GM13976 (cell line): Measurements from ENCODE around the gene PIP5K1B.

ENCODE experiments used
- DNase-seq: peaks from one replicate; pipeline ENCODE4 v3.0.0; 2012; ENCODE audit warnings: low spot score
- in situ Hi-C: fragments of 300-500 bp; cut with MboI; formaldehyde crosslinking; loops from one replicate; pipeline ENCODE4 v1.12.0; 2022; ENCODE audit warnings: low sequenced_read_pairs, mixed read lengths, inconsistent platforms; ENCODE audit not compliant: unreplicated experiment
- TF ChIP-seq, protein P1 (sequence below): IDR thresholded peaks from 2 replicates; pipeline ENCODE4 v1.5.1; 2012; ENCODE audit warnings: borderline replicate concordance, mild to moderate bottlenecking; ENCODE audit not compliant: insufficient read depth; ENCODE audit errors: extremely low read depth, missing control alignments, control extremely low read depth

PIP5K1B gene

DNA sequence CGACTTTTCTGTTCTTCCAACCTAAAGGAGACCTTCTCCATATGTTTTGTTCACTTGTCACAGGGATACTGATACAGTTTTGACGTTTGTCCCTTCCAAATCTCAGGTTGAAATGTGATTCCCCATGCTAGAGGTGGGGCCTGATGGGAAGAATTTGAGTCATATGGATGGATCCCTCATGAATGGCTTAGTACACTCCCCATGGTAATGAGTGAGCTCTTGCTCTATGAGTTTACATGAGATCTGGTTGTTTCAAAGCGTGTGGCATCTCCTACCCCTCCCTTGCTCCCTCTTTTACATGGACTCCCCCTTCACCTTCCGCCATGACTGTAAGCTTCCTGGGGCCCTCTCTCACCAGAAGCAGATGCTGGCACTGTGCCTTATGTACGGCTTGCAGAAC lies 6.9 kb downstream of the PIP5K1B start:
- in situ Hi-C loops = loop anchor here (25.0 kb wide), 1 partner anchor 475 kb away; no protein-coding TSS in a partner anchor
- TF ChIP-seq, protein P1, sequence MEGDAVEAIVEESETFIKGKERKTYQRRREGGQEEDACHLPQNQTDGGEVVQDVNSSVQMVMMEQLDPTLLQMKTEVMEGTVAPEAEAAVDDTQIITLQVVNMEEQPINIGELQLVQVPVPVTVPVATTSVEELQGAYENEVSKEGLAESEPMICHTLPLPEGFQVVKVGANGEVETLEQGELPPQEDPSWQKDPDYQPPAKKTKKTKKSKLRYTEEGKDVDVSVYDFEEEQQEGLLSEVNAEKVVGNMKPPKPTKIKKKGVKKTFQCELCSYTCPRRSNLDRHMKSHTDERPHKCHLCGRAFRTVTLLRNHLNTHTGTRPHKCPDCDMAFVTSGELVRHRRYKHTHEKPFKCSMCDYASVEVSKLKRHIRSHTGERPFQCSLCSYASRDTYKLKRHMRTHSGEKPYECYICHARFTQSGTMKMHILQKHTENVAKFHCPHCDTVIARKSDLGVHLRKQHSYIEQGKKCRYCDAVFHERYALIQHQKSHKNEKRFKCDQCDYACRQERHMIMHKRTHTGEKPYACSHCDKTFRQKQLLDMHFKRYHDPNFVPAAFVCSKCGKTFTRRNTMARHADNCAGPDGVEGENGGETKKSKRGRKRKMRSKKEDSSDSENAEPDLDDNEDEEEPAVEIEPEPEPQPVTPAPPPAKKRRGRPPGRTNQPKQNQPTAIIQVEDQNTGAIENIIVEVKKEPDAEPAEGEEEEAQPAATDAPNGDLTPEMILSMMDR = no peak
- DNase-seq = no peak

DNA sequence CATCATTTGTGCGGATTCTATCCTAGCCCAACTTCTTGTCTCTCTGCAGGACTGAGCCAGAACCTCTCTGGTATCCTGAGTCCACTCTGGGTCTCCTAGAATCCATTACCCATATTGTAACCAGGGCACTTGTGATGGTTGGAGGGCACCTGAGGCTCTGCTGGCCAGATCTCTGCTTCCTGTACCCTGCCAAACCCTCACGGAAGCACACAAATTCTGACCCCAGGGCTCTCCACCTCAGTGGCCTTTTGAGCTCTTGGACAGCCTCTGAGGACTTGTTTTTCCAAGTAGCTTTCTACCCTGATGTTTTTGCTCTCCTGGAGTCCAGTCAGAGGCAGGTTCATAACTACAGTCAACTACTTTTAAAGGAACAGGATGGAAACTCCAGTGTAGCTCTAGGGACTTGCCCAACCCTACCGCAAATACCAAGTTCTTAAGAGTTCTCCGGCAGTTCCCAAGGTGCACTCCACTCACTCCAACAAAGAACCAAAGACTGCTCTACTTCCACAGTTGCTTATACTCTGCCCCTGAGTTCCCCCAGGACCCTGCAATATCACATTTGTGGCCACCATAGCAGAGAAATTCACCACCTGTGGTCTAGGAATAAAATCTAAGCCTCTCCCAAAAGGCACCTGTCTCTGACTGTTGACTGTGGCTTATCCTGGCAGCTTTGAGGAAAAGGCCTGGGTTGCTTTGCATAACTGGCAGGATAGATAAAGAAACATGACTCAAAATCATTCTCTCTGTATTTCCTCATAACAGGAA lies 9.6 kb downstream of the PIP5K1B start:
- TF ChIP-seq, protein P1 = no peak
- DNase-seq = no peak
- in situ Hi-C loops = loop anchor here (25.0 kb wide), 1 partner anchor 473 kb away; no protein-coding TSS in a partner anchor

DNA sequence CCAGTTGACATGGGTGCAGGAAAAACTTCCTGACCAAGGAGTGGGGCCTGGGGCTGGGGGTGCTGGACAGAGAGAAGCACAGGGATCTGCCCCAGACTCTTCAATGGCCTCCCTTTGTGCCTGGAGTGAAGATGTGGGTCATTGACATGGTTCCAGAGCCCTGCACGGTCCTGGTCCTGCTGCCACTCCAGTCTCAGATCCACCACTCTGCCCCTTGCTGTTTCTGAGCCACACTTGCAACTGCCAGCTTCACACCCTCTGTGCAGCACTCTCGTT lies 10.1 kb downstream of the PIP5K1B start:
- DNase-seq = no peak
- TF ChIP-seq, protein P1 = no peak
- in situ Hi-C loops = loop anchor here (25.0 kb wide), 1 partner anchor 472 kb away; no protein-coding TSS in a partner anchor

DNA sequence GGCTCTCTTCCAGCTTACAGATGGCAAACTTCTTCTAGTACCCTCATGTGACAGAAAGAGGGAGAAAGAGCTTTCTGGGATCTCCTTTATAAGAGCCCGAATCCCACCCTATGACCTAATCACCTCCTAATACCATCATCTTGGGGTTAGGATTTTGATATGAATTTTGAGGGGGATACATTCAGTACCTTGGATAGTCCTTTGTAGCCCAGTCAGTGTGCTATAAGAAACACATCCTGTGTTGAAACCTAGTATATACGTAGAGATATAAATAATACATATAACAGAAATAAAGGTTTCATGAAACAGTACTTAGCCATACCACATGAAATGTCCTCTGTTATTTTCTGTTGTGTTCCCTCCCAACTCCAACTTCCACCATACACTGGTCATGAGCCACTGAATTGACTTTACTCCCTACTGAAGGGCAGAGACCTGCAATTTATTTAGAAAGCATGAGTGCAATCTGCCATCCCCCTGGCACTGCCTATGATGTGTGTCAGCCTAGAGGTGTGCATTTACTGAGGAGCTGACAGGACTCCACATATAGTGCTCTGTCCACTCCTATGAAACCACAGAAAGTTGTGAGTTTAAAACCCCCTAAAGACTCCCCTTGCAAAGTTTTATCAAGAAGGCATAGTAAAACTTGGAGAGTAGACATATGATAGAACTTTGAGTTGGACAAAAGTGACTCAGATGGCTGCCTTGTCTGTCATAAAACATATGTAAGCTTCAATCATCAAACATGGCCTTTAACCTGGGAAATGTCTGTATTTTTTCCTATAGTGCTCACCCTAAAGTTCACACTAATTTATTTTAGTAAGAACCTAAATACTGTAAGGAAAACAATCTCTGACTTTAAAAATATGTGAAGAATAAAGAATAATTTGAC lies 12.8 kb downstream of the PIP5K1B start:
- TF ChIP-seq, protein P1 = no peak
- DNase-seq = no peak
- in situ Hi-C loops = loop anchor here (25.0 kb wide), 1 partner anchor 470 kb away; no protein-coding TSS in a partner anchor

DNA sequence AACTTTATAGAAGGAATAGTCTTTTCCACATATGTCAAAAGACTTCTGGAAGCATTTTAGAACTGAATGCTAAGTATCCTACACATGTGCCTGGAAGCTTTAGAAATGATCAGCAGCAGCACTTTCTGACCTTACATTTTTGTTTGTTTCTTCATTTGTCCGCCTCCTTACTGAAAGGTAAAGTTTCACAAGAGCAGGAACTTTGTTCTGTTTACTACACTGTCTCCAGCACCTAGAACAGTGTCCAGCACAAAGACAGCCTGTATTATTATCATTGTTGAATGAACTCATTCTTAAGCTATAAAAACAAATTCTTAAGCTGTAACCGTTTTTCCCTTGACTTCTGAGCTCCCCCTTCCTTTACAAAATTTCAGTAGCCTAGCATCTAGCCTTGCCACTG lies 14.8 kb downstream of the PIP5K1B start:
- no peak for DNase-seq
- TF ChIP-seq, protein P1 = no peak
- in situ Hi-C loops = loop anchor here (25.0 kb wide), 1 partner anchor 467 kb away; no protein-coding TSS in a partner anchor

DNA sequence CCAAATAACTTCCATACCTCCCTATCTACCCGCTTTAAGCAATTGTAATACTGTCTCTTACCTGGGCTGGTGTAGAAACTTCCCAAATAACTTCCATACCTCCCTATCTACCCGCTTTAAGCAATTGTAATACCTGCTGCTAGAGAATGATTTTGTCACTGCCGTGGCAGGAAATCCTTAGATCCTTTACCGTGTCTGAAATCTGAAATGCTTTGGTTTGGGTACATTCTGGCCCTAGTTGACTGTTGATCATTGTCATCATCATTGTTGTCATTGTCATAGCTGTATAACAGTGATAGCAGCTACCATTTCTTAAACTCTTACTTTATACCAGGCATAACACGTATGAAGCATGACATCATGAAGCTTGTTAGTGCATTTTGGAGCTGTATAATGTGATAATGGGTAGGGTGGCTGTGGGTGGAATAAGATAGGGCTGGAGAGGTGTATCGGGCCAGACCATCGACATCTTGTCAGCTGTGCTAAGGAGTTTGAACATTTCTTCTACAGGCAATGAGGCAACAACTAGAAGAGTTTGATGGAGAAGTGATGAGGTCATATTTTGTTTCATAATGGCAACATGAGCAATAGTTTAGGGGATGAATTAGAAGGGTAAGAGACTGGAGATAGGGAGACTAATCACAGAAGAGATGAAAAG lies 15.7 kb downstream of the PIP5K1B start:
- no peak for DNase-seq
- in situ Hi-C loops = loop anchor here (25.0 kb wide), 1 partner anchor 467 kb away; no protein-coding TSS in a partner anchor
- TF ChIP-seq, protein P1 = no peak
